ENCODE data around the gene DPP6.

Gene DPP6

GRCh38 chr7:154566877-154567276 is 514.7 kb downstream of the DPP6 start:
- TF ChIP-seq, protein P1, sequence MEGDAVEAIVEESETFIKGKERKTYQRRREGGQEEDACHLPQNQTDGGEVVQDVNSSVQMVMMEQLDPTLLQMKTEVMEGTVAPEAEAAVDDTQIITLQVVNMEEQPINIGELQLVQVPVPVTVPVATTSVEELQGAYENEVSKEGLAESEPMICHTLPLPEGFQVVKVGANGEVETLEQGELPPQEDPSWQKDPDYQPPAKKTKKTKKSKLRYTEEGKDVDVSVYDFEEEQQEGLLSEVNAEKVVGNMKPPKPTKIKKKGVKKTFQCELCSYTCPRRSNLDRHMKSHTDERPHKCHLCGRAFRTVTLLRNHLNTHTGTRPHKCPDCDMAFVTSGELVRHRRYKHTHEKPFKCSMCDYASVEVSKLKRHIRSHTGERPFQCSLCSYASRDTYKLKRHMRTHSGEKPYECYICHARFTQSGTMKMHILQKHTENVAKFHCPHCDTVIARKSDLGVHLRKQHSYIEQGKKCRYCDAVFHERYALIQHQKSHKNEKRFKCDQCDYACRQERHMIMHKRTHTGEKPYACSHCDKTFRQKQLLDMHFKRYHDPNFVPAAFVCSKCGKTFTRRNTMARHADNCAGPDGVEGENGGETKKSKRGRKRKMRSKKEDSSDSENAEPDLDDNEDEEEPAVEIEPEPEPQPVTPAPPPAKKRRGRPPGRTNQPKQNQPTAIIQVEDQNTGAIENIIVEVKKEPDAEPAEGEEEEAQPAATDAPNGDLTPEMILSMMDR (IDR thresholded peaks at IDR 0.05; ENCODE audit: low read depth, low read length, missing control alignments) = no peak
- H3K4me3 ChIP-seq (replicated peaks; ENCODE audit: low read depth, low read length) = no peak overlapping the region
- no peak for DNase-seq (ENCODE audit: extremely low read depth, low read depth)

- DNase-seq (ENCODE audit: extremely low read depth, low read depth) = no peak
- no peak overlapping the region for H3K4me3 ChIP-seq (replicated peaks; ENCODE audit: low read depth, low read length)
- TF ChIP-seq, protein P1 (IDR thresholded peaks at IDR 0.05; ENCODE audit: low read depth, low read length, missing control alignments) = no peak
Observed at GRCh38 chr7:154568346-154568745, 516.1 kb downstream of the DPP6 start.

DNA sequence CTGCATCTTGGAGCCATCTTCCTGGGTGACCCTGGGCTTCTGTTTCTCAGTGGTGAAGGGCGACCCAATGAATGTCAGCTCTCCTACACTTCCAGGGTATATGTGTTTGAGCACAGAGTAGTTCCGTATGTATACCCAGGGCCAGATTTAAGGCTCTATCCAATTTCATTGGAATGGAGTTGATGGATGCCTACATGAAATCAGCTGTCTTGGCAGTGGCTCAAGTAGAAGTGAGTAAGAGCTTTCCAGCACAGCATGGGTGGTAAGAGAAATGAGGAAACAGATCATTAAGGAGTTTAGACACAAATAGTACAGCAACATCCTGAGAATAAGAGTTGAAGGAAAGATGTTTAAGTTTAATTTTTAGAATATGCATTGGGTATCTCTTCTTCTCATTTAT is 517.7 kb downstream of the DPP6 start:
- DNase-seq (ENCODE audit: extremely low read depth, low read depth) = no peak
- no peak overlapping the region for H3K4me3 ChIP-seq (replicated peaks; ENCODE audit: low read depth, low read length)
- TF ChIP-seq, protein P1 (IDR thresholded peaks at IDR 0.05; ENCODE audit: low read depth, low read length, missing control alignments) = no peak

- TF ChIP-seq, protein P1 (IDR thresholded peaks at IDR 0.05; ENCODE audit: low read depth, low read length, missing control alignments) = no peak
- H3K4me3 ChIP-seq (replicated peaks; ENCODE audit: low read depth, low read length) = no peak overlapping the region
- DNase-seq (ENCODE audit: extremely low read depth, low read depth) = no peak
Observed at GRCh38 chr7:154571772-154572171, 519.6 kb downstream of the DPP6 start.

DNA sequence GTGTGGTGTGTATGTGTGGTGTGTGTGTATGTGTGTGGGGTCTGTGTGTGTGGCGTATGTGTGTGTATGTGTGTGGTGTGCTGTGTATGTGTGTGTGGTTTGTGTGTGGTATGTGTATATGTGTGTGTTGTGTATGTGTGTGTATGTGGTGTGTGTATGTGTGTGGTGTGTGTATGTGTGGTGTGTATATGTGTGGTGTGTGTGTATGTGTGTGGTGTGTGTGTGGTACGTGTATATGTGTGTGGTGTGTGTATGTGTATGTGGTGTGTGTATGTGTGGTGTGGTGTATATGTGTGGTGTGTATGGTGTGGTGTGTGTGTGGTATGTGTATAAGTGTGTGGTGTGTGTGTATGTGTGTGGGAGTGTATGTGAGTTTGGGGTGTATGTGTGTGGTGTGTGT is 522.0 kb downstream of the DPP6 start:
- TF ChIP-seq, protein P1 (IDR thresholded peaks at IDR 0.05; ENCODE audit: low read depth, low read length, missing control alignments) = no peak
- no peak overlapping the region for H3K4me3 ChIP-seq (replicated peaks; ENCODE audit: low read depth, low read length)
- DNase-seq (ENCODE audit: extremely low read depth, low read depth) = no peak

GRCh38 chr7:154575497-154575896 is 523.3 kb downstream of the DPP6 start:
- DNase-seq (ENCODE audit: extremely low read depth, low read depth) = no peak
- no peak overlapping the region for H3K4me3 ChIP-seq (replicated peaks; ENCODE audit: low read depth, low read length)
- TF ChIP-seq, protein P1 (IDR thresholded peaks at IDR 0.05; ENCODE audit: low read depth, low read length, missing control alignments) = no peak

DNA sequence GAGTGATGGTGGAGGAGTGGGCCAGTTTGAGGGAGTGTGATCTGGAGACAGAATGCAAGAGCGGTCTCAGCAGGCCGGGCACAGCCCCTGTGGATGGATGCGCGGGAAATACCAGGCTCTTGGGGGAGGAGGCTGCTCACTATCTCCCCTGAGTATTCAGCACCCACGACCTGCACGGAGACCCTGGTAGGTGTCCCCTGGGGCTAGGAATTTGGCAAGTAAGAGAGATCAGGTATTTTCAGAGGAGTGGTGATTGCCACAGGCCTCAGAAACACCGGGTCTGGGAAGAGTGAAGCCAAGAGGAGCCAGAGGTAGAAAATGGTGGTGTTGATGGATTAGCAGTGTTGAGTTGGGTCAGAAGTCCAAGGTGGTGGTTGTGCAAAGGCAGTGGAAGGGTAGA is 524.4 kb downstream of the DPP6 start:
- no peak for DNase-seq (ENCODE audit: extremely low read depth, low read depth)
- H3K4me3 ChIP-seq (replicated peaks; ENCODE audit: low read depth, low read length) = no peak overlapping the region
- TF ChIP-seq, protein P1 (IDR thresholded peaks at IDR 0.05; ENCODE audit: low read depth, low read length, missing control alignments) = no peak
